Stimulated activated naive CD4-positive, alpha-beta T cell treated with Interleukin-2 at 50 U/mL for 16 hours (primary cell): ENCODE results near the gene WDFY4.

Experiments used
- DNase-seq: peaks from one replicate; lab custom pipeline; 2025; lab: John Stamatoyannopoulos, UW

Gene WDFY4

DNA sequence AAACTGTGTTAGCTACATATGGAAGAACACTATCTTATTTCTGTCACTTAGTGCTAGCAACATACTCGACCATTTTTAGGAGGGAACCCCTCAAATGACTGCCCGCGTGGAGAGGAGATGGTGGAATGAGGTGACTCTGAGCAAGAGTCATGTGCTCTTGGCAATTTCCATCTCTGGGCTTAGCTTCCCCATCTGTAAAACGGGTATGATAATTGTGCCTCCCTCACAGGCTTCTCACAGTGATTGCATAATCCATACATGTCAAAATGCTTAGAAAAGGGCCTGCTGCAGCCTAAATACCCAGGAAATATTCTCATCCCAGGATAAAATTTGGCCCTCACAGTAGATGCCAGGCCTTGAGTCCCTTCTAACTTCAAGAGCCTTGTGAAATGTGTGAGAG lies 86.6 kb downstream of the WDFY4 start:
- DNase-seq = no peak

- no peak for DNase-seq
Observed at GRCh38 chr10:48772059-48772458, 87.4 kb downstream of the WDFY4 start.

GRCh38 chr10:48773580-48773979 lies 88.9 kb downstream of the WDFY4 start:
- no peak for DNase-seq

DNA sequence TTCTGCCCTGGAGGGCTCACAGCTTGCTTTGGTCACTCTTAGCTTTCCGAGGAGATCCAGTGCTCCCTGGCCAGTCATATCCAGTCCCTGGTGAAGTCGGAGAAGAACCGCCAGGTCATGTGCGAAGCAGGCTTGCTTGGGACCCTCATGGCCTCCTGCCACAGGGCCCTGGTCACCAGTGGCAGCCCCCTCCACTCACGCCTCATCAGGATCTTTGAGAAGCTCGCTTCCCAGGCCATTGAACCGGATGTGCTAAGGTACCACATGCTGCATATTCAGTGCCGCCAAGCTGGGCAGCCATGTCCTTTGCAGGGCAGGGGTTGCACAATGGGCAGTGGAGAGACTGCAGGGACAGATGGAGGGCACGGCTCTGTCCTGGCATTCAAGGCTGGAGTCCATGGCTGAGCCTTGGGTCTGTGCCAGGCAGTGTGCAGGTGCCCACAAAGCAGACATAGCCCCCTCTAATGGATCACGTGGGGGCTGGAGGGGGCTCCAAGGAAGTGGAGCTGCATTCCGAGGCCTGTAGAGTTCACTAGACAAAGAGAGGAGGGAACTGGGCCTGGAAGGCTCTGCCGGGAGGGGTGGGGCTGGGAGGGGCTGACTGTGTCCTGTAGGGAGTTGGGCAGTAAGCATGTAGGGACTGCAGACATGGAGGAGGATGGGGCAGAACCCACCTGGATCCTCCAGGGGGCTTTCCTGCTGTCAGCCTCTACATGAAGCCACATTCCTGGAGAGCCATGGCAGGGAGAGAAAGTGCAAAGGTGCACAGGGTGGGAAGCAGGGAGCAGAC lies 89.9 kb downstream of the WDFY4 start:
- no peak for DNase-seq

- no peak for DNase-seq
Observed at GRCh38 chr10:48775206-48775517, 90.5 kb downstream of the WDFY4 start.

GRCh38 chr10:48776005-48776522 lies 91.4 kb downstream of the WDFY4 start:
- DNase-seq = no peak

GRCh38 chr10:48776528-48776927 lies 91.9 kb downstream of the WDFY4 start:
- no peak for DNase-seq

- DNase-seq = no peak
Observed at GRCh38 chr10:48777110-48777509, 92.4 kb downstream of the WDFY4 start.

DNA sequence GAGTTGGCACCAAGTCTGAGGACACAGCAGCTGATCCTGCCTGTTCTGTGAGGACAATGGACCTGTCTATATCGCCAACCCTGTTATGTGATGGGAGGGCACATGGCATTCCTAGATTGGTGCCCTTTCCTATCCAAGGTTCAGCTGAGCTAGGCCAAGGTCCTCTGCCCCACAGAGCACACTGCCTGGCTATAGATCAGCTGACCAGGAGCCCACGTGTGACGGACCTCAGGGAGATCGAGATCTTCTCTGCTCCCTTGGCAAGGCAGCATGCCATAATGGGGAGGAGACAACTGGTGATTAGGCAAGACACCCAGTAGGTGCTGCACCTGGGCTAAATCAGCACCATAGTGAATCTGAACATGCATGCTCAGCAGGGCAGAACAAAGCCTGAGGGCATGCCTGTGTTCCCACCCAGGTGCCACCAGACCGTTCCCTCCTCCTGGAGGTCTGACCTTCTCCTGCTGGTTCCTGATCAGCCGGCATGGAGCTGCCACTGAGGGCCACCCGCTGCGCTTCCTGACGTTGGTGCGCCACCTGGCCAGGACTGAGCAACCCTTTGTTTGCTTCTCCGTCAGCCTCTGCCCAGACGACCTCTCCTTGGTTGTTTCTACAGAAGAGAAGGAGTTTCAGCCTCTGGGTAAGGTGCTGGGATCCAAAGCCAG lies 93.7 kb downstream of the WDFY4 start:
- no peak for DNase-seq

DNA sequence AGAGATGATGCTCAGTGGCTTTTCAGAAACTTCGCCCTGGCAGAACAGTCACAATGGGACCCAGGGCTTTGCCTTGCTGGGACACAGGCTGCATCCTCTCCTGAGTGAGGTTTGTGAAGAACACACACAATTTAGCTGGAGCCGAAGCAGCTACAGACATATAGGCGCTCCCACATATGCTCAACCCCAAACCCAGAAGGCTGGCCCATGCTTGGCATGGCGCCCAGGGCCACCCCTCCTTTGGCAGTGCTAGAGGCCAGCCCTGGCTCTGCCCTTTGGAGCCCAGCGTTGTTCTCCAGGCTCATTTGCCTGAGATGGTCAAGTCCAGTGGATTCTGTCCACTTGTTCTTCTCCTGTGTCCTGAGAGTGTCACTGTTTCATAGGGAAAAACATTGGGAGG lies 94.4 kb downstream of the WDFY4 start:
- no peak for DNase-seq

- DNase-seq = no peak
Observed at GRCh38 chr10:48779546-48780152, 95.0 kb downstream of the WDFY4 start.

GRCh38 chr10:48780341-48780740 lies 95.7 kb downstream of the WDFY4 start:
- no peak for DNase-seq

DNA sequence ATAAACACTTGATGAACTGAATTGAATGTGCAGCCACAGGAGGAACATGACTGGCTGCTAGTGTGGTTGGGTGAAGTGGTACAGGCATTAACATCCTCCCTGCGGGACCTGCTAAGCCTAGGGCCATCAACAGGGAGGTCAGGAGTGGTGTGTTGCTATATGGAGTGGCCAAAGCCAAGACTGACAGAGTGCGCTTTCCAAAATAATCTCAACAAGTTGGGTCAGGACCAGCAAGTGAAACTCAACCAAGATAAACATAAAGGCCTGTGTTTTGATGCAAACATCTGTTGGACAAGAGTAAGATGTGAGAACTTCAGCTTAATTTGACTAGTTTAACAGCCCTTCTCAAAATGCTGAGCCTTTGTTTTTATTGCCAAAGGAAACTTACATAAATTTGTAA lies 97.7 kb downstream of the WDFY4 start:
- DNase-seq = no peak

DNA sequence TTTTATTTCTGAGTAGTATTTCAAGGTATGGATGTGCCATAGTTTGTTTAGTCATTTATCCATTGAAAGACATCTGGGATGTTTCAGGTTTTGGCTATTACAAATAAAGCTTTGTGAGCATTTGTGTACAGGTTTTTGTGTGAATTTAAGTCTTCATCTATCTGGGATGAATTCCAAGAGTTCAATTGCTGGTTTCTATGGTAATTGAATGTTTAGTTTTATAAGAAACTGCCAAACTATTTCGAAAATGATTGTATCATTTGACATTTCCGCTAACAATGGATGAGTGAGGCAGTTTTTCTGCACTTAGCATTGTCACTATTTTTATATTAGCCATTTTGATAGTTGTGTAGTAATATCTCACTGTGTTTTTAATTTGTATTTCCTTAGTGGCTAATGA lies 99.4 kb downstream of the WDFY4 start:
- no peak for DNase-seq

GRCh38 chr10:48785796-48786195 lies 101.1 kb downstream of the WDFY4 start:
- DNase-seq = no peak

DNA sequence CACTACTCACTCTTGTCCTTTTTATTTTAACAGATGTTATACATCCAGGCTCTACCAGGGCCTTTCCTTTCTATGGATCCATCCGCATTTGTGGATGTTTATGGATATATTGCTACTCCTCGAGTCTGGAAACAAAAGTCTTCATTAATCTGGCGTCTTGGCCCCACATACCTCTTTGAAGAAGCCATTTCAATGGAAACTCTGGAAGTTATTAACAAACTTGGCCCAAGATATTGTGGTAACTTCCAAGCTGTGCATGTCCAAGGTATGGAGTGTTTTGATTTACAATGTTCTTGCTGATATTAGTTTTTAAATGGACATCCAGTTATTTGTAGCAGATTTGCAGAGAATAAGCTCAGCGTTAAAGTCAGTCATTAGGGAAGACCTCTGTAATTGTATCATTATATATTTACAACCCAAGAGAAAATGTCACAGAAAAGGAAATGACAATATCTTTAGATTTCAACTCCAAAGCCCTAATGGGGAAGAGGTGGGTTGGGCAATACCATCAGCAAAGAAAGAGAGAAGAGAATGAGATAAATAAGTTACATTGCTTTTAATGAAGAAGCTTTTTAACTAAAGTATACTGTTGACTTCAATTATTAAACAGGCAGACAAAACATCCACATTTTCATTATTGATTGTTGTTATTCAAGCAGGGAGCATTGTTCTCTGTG lies 102.1 kb downstream of the WDFY4 start:
- no peak for DNase-seq

DNA sequence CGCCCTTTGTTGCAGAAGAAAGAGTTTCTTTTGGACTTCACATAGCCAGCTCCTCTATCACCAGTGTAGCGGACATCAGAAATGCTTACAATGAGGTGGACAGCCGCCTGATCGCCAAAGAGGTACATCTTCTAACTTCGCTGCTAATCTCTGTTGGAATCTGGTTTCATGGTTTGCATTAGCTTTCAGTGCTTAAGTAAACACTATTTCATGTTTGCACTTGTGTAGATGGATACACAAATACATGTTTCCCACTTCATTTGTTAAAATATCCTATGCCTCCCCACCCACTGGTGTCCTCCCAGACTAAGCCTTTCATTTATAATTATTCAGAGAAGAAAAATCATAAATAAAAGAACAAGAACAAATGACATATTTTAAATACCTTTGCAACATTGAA lies 103.9 kb downstream of the WDFY4 start:
- DNase-seq = no peak

- DNase-seq = no peak
Observed at GRCh38 chr10:48789486-48790456, 105.1 kb downstream of the WDFY4 start.

GRCh38 chr10:48790457-48791044 lies 105.9 kb downstream of the WDFY4 start:
- no peak for DNase-seq

DNA sequence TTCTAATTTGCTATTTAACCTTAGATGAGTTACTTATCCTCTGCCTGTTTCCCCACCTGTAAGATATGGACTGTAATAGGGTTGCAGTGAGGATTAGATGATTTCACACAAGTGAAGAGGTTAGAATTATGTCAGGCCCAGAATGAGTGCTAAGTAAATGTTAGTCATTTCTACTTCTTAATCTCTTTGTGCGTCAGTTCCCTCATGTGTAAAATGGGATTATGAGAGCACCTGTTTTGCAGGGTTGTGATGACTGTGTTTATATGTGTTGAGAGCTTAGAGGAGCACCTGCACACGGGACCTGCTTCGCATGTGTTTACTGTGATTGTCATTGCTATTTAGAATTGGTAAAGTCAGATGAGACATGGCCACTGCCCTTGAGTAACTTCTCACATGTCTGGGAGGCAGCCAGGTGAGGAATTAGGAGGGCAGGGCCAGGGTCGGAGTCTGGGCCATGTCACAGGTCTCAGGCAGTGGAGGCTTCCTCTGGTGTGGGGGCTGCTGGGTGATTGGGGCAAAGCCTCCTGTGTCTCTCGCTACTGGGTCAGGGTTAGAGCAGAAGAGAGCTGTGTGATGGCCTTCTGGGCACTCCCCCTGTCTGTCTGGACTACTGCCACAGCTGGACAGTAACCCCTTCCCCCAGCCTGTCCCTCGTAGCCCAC lies 106.7 kb downstream of the WDFY4 start:
- no peak for DNase-seq

DNA sequence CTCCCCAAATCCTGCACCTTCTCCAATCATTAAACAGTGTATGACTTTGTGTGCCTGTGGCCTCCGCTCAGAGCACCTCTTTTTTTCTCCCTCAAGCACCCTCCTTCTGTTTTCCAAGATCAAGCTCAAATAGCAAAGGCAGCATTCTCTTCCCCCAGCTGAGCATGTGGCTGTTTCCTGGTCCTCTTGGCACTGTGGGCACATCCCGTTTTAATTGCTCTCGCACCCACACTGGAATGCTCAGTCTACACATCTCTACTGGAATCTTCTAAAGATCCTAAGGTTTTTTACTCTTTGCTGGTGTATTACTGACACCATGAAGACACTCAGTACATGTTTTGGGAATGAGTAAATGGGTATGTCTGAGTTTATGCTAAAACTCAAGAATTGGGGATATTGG lies 107.4 kb downstream of the WDFY4 start:
- no peak for DNase-seq
